Kidney (tissue), 14 donors: ENCODE measurements around the gene ALKBH5. TPM values are rescaled to one million over a fixed set of nuclear protein-coding genes. Genes with fewer than 3 reads are reported as not detected.
A peak's percentile ranks its signal among the peaks of the same experiment; 100 is the strongest.

ENCODE experiments used
- DNase-seq, 5 donors: peaks; one replicate each; pipeline ENCODE4 v3.0.0-alpha.2; 2013 to 2020
- FAIRE-seq: peaks from 2 replicates; lab custom pipeline; 2012; peaks lifted over from hg19 to GRCh38; lab: Jason Lieb, UNC
- H3K27ac ChIP-seq, 2 donors: one replicate each; pipeline ENCODE4 v1.7.0; 2013; ENCODE audit warnings: low read depth in 2 of 2, low read length in 2 of 2, inconsistent platforms in 1 of 2
- H3K27me3 ChIP-seq: one replicate; pipeline ENCODE4 v1.7.1; 2013; ENCODE audit warnings: low read length, inconsistent platforms; ENCODE audit not compliant: control insufficient read depth, insufficient read depth
- H3K36me3 ChIP-seq, 3 donors: one replicate each; pipeline versions ENCODE4 v1.7.0 to v1.7.1; 2013; ENCODE audit warnings: low read length in 3 of 3, control low read depth in 1 of 3, inconsistent platforms in 1 of 3; ENCODE audit not compliant: insufficient read depth in 3 of 3, control insufficient read depth in 2 of 3
- H3K4me1 ChIP-seq, 3 donors: one replicate each; pipeline versions ENCODE4 v1.7.0 to v1.7.1; 2013; ENCODE audit warnings: low read length in 3 of 3, inconsistent platforms in 1 of 3, low read depth in 1 of 3; ENCODE audit not compliant: control insufficient read depth in 2 of 3, insufficient read depth in 2 of 3
- H3K4me3 ChIP-seq, 3 donors: one replicate each; pipeline versions ENCODE4 v1.7.0 to v1.8.1; 2013; ENCODE audit warnings: low read length in 3 of 3, control low read depth in 1 of 3, inconsistent platforms in 1 of 3
- H3K9ac ChIP-seq, 3 donors: one replicate each; pipeline versions ENCODE4 v1.7.0 to v1.7.1; 2013; ENCODE audit warnings: low read length in 3 of 3, control low read depth in 1 of 3, inconsistent platforms in 1 of 3
- H3K9me3 ChIP-seq, 3 donors: one replicate each; pipeline versions ENCODE4 v1.7.0 to v1.7.1; 2013; ENCODE audit warnings: low read length in 3 of 3, control low read depth in 1 of 3, inconsistent platforms in 1 of 3; ENCODE audit not compliant: control insufficient read depth in 2 of 3, insufficient read depth in 1 of 3
- intact Hi-C: fragments of 100-400 bp; cut with DNase I; formaldehyde crosslinking; loops from one replicate; pipeline ENCODE4 v1.11.1; 2022
- polyA plus RNA-seq: library from polyadenylated mRNA; stranded (reverse); fragments of 350-450 nt; fragmentation: Illumina TruSeq; extraction: RNeasy Lipid Tissue Mini Kit (QIAGEN cat#74804); gene quantifications from one replicate; pipeline ENCODE4 v1.2.3, GENCODE V29; 2014; ENCODE audit warnings: low read depth, low replicate concordance; ENCODE audit not compliant: insufficient read depth
- total RNA-seq: library from RNA; stranded (reverse); fragmentation: NEBNext Ultra II Directional; extraction: Animal tissue kit (Norgen Biotek cat#: 25700); gene quantifications from one replicate; pipeline ENCODE4 v1.2.1, GENCODE V29; 2021
- TF ChIP-seq, protein P1 (sequence below): IDR thresholded peaks from 3 replicates; pipeline ENCODE4 v1.5.1; 2012; ENCODE audit warnings: mild to moderate bottlenecking, moderate library complexity, borderline replicate concordance; ENCODE audit not compliant: insufficient read depth; ENCODE audit errors: extremely low read depth
- donor health status: control.
- donor health status: control.
- donor health status: control.
- donor health status: control.
- donor health status: control.
- donor health status: DM: yes; HTN: yes; CAD: no.
- donor health status: Normal renal cell carcinoma (clear cell type).

Gene ALKBH5
- total and polyA plus RNA-seq, 2 donors from 2014 or later, result 67.1 to 94.4 TPM

DNA sequence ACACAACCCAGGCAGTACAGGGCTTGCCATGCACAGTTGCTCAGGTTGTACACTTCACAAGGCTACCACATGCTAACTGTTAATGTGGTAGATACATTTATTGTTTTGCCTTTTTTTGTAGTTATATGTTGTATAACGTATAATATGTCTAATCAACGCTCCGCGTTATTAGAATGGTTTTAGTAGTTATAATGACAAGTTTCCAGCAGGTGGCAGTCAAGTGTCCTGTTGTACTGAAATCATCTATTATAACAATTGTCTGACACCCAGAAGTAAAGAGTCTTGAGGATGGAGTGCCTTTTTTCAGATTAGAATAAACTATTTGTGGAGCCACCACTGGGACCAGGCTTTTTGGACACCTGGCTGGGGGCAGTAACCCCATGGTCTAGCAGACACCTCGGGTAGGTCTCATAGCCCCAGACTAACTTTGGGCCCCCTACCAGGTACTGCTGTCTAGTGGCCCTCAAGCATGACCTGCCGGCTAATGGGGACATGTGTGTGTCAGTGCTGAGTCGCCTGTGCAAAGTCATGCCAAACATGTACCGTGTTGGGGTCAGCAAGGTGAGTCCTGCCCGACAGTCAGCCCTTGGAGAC, 42.3 kb upstream of the ALKBH5 start:
- H3K27ac ChIP-seq, result no peak overlapping the region
- no peak overlapping the region for H3K9ac ChIP-seq
- H3K4me1 ChIP-seq, result no peaks in the 10 kb centered on the region
- H3K27me3 ChIP-seq, result no peaks in the 10 kb centered on the region
- peak; percentile 95 for FAIRE-seq
- H3K4me3 ChIP-seq, result no peak overlapping the region
- TF ChIP-seq, protein P1, sequence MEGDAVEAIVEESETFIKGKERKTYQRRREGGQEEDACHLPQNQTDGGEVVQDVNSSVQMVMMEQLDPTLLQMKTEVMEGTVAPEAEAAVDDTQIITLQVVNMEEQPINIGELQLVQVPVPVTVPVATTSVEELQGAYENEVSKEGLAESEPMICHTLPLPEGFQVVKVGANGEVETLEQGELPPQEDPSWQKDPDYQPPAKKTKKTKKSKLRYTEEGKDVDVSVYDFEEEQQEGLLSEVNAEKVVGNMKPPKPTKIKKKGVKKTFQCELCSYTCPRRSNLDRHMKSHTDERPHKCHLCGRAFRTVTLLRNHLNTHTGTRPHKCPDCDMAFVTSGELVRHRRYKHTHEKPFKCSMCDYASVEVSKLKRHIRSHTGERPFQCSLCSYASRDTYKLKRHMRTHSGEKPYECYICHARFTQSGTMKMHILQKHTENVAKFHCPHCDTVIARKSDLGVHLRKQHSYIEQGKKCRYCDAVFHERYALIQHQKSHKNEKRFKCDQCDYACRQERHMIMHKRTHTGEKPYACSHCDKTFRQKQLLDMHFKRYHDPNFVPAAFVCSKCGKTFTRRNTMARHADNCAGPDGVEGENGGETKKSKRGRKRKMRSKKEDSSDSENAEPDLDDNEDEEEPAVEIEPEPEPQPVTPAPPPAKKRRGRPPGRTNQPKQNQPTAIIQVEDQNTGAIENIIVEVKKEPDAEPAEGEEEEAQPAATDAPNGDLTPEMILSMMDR, result peak; percentile 54
- H3K36me3 ChIP-seq, result no peaks in the 10 kb centered on the region
- intact Hi-C loops, result no loop called here
- no peaks in the 10 kb centered on the region for H3K9me3 ChIP-seq
- DNase-seq, result peak in 3 of 5 donors; percentile 49 to 82 (median 71)

DNA sequence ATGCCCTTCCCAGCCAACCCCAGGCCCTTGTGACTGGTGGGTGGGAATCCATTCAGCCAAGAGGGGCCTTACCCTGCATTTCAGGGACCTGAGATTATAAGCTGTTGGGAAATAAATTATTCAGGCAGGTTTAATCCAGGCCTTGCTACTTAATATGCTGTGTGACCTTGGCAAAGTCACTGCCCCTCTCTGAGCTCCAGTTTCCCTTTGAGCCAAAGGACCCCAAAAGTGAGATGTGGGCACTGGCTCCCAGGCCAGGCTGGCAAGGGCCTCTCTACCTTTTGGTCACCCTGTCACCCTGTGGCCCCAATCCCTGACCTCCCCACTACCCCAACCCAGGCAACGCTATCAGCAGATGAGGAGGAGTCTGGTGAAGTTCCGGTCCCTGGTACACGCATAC, 41.2 kb upstream of the ALKBH5 start:
- TF ChIP-seq, protein P1, result no peak
- Histone ChIP-seq H3K27ac (no peak overlapping the region), H3K9me3 (no peaks in the 10 kb centered on the region), H3K9ac (no peak overlapping the region), H3K4me1 (peaks cover 0 to 3% (median 0%) of the 10 kb centered on the region in 3 donors), H3K4me3 (no peak overlapping the region), H3K36me3 (no peaks in the 10 kb centered on the region), H3K27me3 (no peaks in the 10 kb centered on the region)
- DNase-seq (no peak), FAIRE-seq (no peak)
- intact Hi-C loops, result no loop called here

DNA sequence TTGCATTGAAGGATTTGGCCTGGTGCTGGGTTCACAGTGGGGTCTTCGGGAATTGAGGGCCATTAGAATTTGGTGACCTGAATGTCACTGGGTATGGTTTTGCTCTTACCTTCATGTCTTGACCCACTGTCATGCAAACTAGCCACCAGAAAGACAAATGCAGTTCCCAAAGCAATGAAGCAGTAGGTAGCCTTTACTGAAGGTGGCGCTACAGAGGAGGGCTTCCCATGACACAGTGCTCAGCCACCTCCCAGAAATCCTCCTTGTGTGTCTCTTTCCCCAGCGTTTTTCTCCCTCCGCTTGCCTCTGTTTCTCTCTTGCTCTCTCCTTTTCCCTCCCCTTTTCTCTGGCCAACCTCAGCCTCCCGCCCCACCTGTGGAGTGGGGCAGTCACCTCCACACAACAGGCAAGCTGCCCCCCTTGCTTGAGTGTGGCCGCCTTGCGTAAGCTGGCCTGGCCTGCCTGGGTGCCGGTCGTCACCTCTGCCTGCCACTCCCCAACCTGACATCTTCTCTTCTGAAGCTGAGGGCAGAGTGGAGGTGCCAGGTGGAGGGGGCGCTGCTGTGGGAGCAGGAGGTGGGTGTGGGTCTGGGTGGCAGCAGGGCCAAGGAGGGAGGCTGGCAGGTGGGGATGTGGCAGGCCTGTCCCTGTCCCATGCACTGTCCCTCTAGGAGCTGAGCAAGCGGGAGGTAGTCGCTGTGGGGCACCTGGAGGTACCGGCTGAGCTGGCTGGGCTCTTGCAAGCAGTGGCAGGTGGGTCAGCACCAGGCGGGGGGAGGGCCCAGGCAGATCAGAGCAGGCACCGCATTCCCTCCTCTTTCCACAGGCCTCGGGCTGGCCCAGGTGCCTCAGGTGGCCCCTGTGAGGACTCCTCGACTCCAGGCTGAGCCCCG, 40.3 kb upstream of the ALKBH5 start:
- no peaks in the 10 kb centered on the region for H3K36me3 ChIP-seq
- no peak overlapping the region for H3K27ac ChIP-seq
- TF ChIP-seq, protein P1, result no peak
- H3K4me1 ChIP-seq, result peaks cover 0 to 3% (median 0%) of the 10 kb centered on the region in 3 donors
- DNase-seq (peak in 1 of 5 donors; percentile 74), FAIRE-seq (no peak)
- no peaks in the 10 kb centered on the region for H3K9me3 ChIP-seq
- H3K27me3 ChIP-seq, result no peaks in the 10 kb centered on the region
- H3K9ac ChIP-seq, result no peak overlapping the region
- H3K4me3 ChIP-seq, result no peak overlapping the region
- intact Hi-C loops, result no loop called here
